Kidney (tissue), 14 donors: ENCODE measurements around the gene JCAD. TPM values are rescaled to one million over a fixed set of nuclear protein-coding genes. Genes with fewer than 3 reads are reported as not detected.
"Not testable (repeated sequence)": the region's sequence is repeated elsewhere in the genome, so short reads cannot be mapped to it uniquely, and the experiment has no call there.

Experiments
- DNase-seq, 5 donors: peaks; one replicate each; pipeline ENCODE4 v3.0.0-alpha.2; 2013 to 2020
- FAIRE-seq: peaks from 2 replicates; lab custom pipeline; 2012; peaks lifted over from hg19 to GRCh38; lab: Jason Lieb, UNC
- H3K27ac ChIP-seq, 2 donors: one replicate each; pipeline ENCODE4 v1.7.0; 2013; ENCODE audit warnings: low read depth in 2 of 2, low read length in 2 of 2, inconsistent platforms in 1 of 2
- H3K27me3 ChIP-seq: one replicate; pipeline ENCODE4 v1.7.1; 2013; ENCODE audit warnings: low read length, inconsistent platforms; ENCODE audit not compliant: control insufficient read depth, insufficient read depth
- H3K36me3 ChIP-seq, 3 donors: one replicate each; pipeline versions ENCODE4 v1.7.0 to v1.7.1; 2013; ENCODE audit warnings: low read length in 3 of 3, control low read depth in 1 of 3, inconsistent platforms in 1 of 3; ENCODE audit not compliant: insufficient read depth in 3 of 3, control insufficient read depth in 2 of 3
- H3K4me1 ChIP-seq, 3 donors: one replicate each; pipeline versions ENCODE4 v1.7.0 to v1.7.1; 2013; ENCODE audit warnings: low read length in 3 of 3, inconsistent platforms in 1 of 3, low read depth in 1 of 3; ENCODE audit not compliant: control insufficient read depth in 2 of 3, insufficient read depth in 2 of 3
- H3K4me3 ChIP-seq, 3 donors: one replicate each; pipeline versions ENCODE4 v1.7.0 to v1.8.1; 2013; ENCODE audit warnings: low read length in 3 of 3, control low read depth in 1 of 3, inconsistent platforms in 1 of 3
- H3K9ac ChIP-seq, 3 donors: one replicate each; pipeline versions ENCODE4 v1.7.0 to v1.7.1; 2013; ENCODE audit warnings: low read length in 3 of 3, control low read depth in 1 of 3, inconsistent platforms in 1 of 3
- H3K9me3 ChIP-seq, 3 donors: one replicate each; pipeline versions ENCODE4 v1.7.0 to v1.7.1; 2013; ENCODE audit warnings: low read length in 3 of 3, control low read depth in 1 of 3, inconsistent platforms in 1 of 3; ENCODE audit not compliant: control insufficient read depth in 2 of 3, insufficient read depth in 1 of 3
- intact Hi-C: fragments of 100-400 bp; cut with DNase I; formaldehyde crosslinking; loops from one replicate; pipeline ENCODE4 v1.11.1; 2022
- polyA plus RNA-seq: library from polyadenylated mRNA; stranded (reverse); fragments of 350-450 nt; fragmentation: Illumina TruSeq; extraction: RNeasy Lipid Tissue Mini Kit (QIAGEN cat#74804); gene quantifications from one replicate; pipeline ENCODE4 v1.2.3, GENCODE V29; 2014; ENCODE audit warnings: low read depth, low replicate concordance; ENCODE audit not compliant: insufficient read depth
- total RNA-seq: library from RNA; stranded (reverse); fragmentation: NEBNext Ultra II Directional; extraction: Animal tissue kit (Norgen Biotek cat#: 25700); gene quantifications from one replicate; pipeline ENCODE4 v1.2.1, GENCODE V29; 2021
- TF ChIP-seq, protein P1 (sequence below): IDR thresholded peaks from 3 replicates; pipeline ENCODE4 v1.5.1; 2012; ENCODE audit warnings: mild to moderate bottlenecking, moderate library complexity, borderline replicate concordance; ENCODE audit not compliant: insufficient read depth; ENCODE audit errors: extremely low read depth
- donor health status: control.
- donor health status: control.
- donor health status: control.
- donor health status: control.
- donor health status: control.
- donor health status: DM: yes; HTN: yes; CAD: no.
- donor health status: Normal renal cell carcinoma (clear cell type).

The JCAD gene
- total and polyA plus RNA-seq, 2 donors from 2014 or later: 15.7 to 27.1 TPM

DNA sequence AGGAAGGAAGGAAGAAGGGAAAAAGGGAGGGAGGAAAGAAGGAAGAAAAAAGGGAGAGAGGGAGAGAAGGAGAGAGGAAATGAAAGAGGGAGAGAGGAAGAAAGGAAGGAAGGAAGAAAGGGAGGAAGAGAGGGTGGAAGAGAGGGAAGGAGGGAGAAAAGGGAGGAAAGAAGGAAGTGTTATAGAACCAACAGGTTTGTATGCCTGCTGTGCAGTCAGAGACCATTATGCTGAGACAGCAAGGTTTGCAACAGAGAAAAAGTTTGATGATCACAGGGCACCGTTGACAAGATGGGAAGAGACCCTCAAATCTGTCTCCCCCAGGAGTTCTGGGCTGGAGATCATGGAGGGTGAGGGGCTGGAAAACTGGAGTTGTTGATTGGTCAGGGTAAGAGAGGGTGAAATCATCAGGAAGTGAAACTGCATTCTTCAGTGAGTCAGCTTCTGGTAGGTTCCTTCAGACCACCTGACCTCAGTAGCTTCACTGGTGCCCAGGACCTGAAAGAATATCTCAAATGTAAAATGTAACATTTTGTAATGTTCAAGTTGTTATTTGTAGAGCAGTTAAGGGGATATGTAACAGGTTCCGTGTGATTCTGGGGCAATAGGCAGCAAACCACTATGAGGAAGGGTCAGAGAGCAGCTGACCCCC is 76.3 kb downstream of the JCAD start:
- no peak overlapping the region for H3K9ac ChIP-seq
- intact Hi-C loops: no loop called here
- H3K4me3 ChIP-seq: no peak overlapping the region
- no peaks in the 10 kb centered on the region for H3K27me3 ChIP-seq
- TF ChIP-seq, protein P1, sequence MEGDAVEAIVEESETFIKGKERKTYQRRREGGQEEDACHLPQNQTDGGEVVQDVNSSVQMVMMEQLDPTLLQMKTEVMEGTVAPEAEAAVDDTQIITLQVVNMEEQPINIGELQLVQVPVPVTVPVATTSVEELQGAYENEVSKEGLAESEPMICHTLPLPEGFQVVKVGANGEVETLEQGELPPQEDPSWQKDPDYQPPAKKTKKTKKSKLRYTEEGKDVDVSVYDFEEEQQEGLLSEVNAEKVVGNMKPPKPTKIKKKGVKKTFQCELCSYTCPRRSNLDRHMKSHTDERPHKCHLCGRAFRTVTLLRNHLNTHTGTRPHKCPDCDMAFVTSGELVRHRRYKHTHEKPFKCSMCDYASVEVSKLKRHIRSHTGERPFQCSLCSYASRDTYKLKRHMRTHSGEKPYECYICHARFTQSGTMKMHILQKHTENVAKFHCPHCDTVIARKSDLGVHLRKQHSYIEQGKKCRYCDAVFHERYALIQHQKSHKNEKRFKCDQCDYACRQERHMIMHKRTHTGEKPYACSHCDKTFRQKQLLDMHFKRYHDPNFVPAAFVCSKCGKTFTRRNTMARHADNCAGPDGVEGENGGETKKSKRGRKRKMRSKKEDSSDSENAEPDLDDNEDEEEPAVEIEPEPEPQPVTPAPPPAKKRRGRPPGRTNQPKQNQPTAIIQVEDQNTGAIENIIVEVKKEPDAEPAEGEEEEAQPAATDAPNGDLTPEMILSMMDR: no peak
- peaks cover 0 to 8% (median 0%) of the 10 kb centered on the region in 3 donors for H3K9me3 ChIP-seq
- DNase-seq (no peak), FAIRE-seq (no peak)
- H3K36me3 ChIP-seq: no peaks in the 10 kb centered on the region
- no peaks in the 10 kb centered on the region for H3K4me1 ChIP-seq
- no peak overlapping the region for H3K27ac ChIP-seq

DNA sequence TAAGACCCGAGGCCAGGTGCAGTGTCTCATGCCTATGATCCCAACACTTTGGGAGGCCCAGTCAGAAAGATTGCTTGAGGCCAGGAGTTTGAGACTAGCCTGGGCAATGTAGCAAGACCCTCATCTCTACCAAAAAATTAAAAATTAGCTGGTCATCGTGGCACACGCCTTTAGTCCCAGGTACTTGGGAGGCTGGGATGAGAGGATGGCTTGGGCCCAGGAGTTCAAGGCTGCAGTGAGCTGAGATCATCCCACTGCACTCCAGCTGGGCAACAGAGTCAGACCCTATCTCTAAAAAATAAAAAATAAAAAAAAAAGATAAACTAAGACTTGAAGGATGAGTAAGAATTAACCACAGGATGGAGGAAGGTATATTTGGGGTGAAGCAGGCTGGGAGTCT is 77.9 kb downstream of the JCAD start:
- H3K36me3 ChIP-seq: no peaks in the 10 kb centered on the region
- intact Hi-C loops: no loop called here
- no peak overlapping the region for H3K27ac ChIP-seq
- no peak overlapping the region for H3K4me3 ChIP-seq
- FAIRE-seq (no peak), DNase-seq (no peak)
- H3K9me3 ChIP-seq: peaks cover 0 to 8% (median 0%) of the 10 kb centered on the region in 3 donors
- no peaks in the 10 kb centered on the region for H3K4me1 ChIP-seq
- H3K27me3 ChIP-seq: no peaks in the 10 kb centered on the region
- TF ChIP-seq, protein P1: no peak
- no peak overlapping the region for H3K9ac ChIP-seq

DNA sequence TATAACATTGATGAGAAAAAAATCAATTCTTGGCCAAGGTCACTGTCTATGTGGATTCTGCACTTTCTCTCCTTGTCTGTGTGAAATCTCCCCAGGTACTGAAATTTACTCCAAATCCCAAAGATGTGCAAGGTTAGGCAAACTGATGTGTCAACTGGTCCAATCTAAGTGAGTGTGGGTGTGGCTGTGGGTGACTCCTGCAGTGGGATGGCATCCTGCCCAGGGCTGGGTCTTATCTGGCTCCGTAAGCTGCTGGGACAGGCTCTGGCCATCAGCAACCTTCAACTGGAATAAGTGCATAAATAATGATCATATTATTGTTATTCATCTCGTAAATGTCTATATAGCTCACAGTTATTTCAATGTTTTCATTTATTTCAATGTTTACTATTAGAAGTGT is 79.3 kb downstream of the JCAD start:
- FAIRE-seq (no peak), DNase-seq (no peak)
- TF ChIP-seq, protein P1: no peak
- Histone ChIP-seq H3K36me3 (no peaks in the 10 kb centered on the region), H3K4me1 (no peaks in the 10 kb centered on the region), H3K4me3 (no peak overlapping the region), H3K9ac (no peak overlapping the region), H3K9me3 (peaks cover 0 to 8% (median 0%) of the 10 kb centered on the region in 3 donors), H3K27me3 (no peaks in the 10 kb centered on the region), H3K27ac (no peak overlapping the region)
- intact Hi-C loops: no loop called here

DNA sequence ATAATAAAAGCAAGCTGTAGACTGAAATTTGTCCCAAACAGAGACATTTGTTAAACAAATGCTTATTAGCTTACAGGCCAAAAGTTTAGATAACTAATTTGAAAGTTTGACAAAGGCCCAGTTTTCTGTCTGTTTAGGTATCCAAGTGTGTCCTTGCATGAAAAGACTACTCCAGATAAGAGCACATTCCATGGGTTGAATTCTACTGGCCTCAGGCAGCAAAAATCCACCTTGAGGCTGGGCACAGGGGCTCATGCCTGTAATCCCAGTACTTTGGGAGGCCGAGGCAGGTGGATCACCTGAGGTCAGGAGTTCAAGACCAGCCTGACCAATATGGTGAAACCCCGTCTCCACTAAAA is 80.0 kb downstream of the JCAD start:
- H3K9ac ChIP-seq, FAIRE-seq, H3K36me3 ChIP-seq, H3K27me3 ChIP-seq, H3K9me3 ChIP-seq, DNase-seq, H3K4me3 ChIP-seq, intact Hi-C loops, H3K27ac ChIP-seq, H3K4me1 ChIP-seq: not testable (repeated sequence)
